HepG2 (cell line): ENCODE measurements around the gene PIGC. TPM values are rescaled to one million over a fixed set of nuclear protein-coding genes. Genes with fewer than 3 reads are reported as not detected.

Experiments used
- GABPB1 ChIP-seq: IDR thresholded peaks from 2 replicates; pipeline ENCODE4 v1.6.1; 2016; ENCODE audit warnings: mild to moderate bottlenecking, missing genetic modification reagents, moderate library complexity, missing compliant biosample characterization
- JUNB ChIP-seq: sonication (generic); formaldehyde crosslinking; IDR thresholded peaks from 2 replicates; pipeline ENCODE4 v1.8.0; 2022; ENCODE audit warnings: missing genetic modification reagents, mild to moderate bottlenecking, borderline replicate concordance
- MAFF ChIP-seq: IDR thresholded peaks from 2 replicates; pipeline ENCODE4 v1.6.1; 2011; ENCODE audit warnings: low read depth, low read length, improper control_type of control experiment
- RELA ChIP-seq: sonication (generic); formaldehyde crosslinking; IDR thresholded peaks from 2 replicates; pipeline ENCODE4 v1.4.0; 2020; ENCODE audit warnings: missing genetic modification reagents
- SMYD3 ChIP-seq: sonication (generic); formaldehyde crosslinking; IDR thresholded peaks from 2 replicates; pipeline ENCODE4 v1.8.1; 2023; ENCODE audit warnings: mild to moderate bottlenecking, missing genetic modification reagents
- SP2 ChIP-seq: sonication (generic); formaldehyde crosslinking; IDR thresholded peaks from 2 replicates; pipeline ENCODE4 v1.5.1; 2020; ENCODE audit warnings: mild to moderate bottlenecking, missing genetic modification reagents
- ZBED4 ChIP-seq: sonication (generic); formaldehyde crosslinking; IDR thresholded peaks from 2 replicates; pipeline ENCODE4 v1.4.0; 2020; ENCODE audit warnings: missing genetic modification reagents, borderline replicate concordance
- ZBTB14 ChIP-seq: sonication (generic); formaldehyde crosslinking; IDR thresholded peaks from 2 replicates; pipeline ENCODE4 v1.4.0; 2020; ENCODE audit warnings: missing genetic modification reagents
- ZBTB40 ChIP-seq, 2 experiments: fragments of 450-650 bp in 1 of 2; sonication (generic) in 1 of 2; formaldehyde crosslinking in 1 of 2; IDR thresholded peaks; 2 replicates each; pipeline versions ENCODE4 v1.6.1 to v1.8.0; 2016 to 2022; ENCODE audit warnings: antibody characterized with exemption in 1 of 2, mild to moderate bottlenecking in 1 of 2, missing genetic modification reagents in 1 of 2
- ZFP36L2 ChIP-seq: sonication (generic); formaldehyde crosslinking; IDR thresholded peaks from 2 replicates; pipeline ENCODE4 v1.4.0; 2020; ENCODE audit warnings: missing genetic modification reagents
- ZNF672 ChIP-seq: sonication (generic); formaldehyde crosslinking; IDR thresholded peaks from 2 replicates; pipeline ENCODE4 v1.8.1; 2022; ENCODE audit warnings: missing genetic modification reagents
- ZNF800 ChIP-seq: sonication (generic); formaldehyde crosslinking; IDR thresholded peaks from 2 replicates; pipeline ENCODE4 v1.4.0; 2020; ENCODE audit warnings: missing genetic modification reagents
- polyA plus RNA-seq, 8 experiments: library from polyadenylated mRNA; depleted of rRNA in 3 of 8; stranded (reverse) in 7 of 8; unstranded in 1 of 8; fragments of >200 nt; fragmentation: Illumina TruSeq in 4 of 8; extraction: Trizol in 4 of 8; gene quantifications; 2 replicates each; pipeline versions ENCODE4 v1.2.1 to v1.2.3, GENCODE V29; 2011 to 2016; ENCODE audit warnings: low read depth in 4 of 8, missing spikeins in 1 of 8, mixed read lengths in 1 of 8; ENCODE audit not compliant: insufficient read depth in 1 of 8
- total RNA-seq, 5 experiments: library from RNA; depleted of rRNA; stranded (reverse); fragments of >200 nt; fragmentation: Illumina TruSeq; extraction: Trizol; gene quantifications; 2 replicates each; pipeline ENCODE4 v1.2.3, GENCODE V29; 2016; ENCODE audit warnings: low read depth in 1 of 5

Gene PIGC
- total and polyA plus RNA-seq, 2 of the 13 experiments (the other 11 are each of a cell fraction or from before 2014, with no cell fraction given) = 26.7 to 29.5 TPM

GRCh38 chr1:172443666-172444453 lies at the start of gene PIGC (continued):
- TF ChIP-seq JUNB (CRISPR knock-in tag) (no peak), SP2 (CRISPR knock-in tag) (no peak), MAFF (no peak), SMYD3 (CRISPR knock-in tag) (no peak), ZBTB40 (IDR thresholded peaks at IDR 0.05) (no peak), ZBTB40 (CRISPR knock-in tag; IDR thresholded peaks at IDR 0.05) (peak; percentile 70), RELA (CRISPR knock-in tag) (peak; percentile 74; the same call in 1 of the 2 replicates), ZBED4 (CRISPR knock-in tag) (peak; percentile 87; the same call in 1 of the 2 replicates), ZFP36L2 (CRISPR knock-in tag) (no peak), ZNF800 (CRISPR knock-in tag) (no peak), ZBTB14 (CRISPR knock-in tag) (no peak), GABPB1 (peak; percentile 98), ZNF672 (CRISPR knock-in tag) (no peak)
